ENCODE data around the gene ARHGEF2.

- no peak for TF ChIP-seq CTCF (IDR thresholded peaks at IDR 0.05)
- no peak for TF ChIP-seq POLR2A (IDR thresholded peaks at IDR 0.05)
These were observed 24.0 kb upstream of the ARHGEF2 start for GRCh38 chr1:156002188-156002911.

Data from thyroid gland (tissue), 4 donors.